Dendritic cell treated with granulocyte-macrophage colony-stimulating factor and Interleukin-4, amounts not matched to agents 40 ng/mL and 50 ng/mL, for 4 days (primary cell): Measurements from ENCODE around the gene DNAJC15.

ENCODE experiments used
- H3K27ac Mint-ChIP-seq: one replicate; pipeline ENCODE4 v1.8.0; 2022; ENCODE audit warnings: mild to moderate bottlenecking, mixed read lengths
- H3K27me3 Mint-ChIP-seq: one replicate; pipeline ENCODE4 v1.8.0; 2022; ENCODE audit warnings: mild to moderate bottlenecking, mixed read lengths
- H3K36me3 Mint-ChIP-seq: one replicate; pipeline ENCODE4 v1.8.0; 2022; ENCODE audit warnings: low read depth, mixed read lengths
- H3K4me1 Mint-ChIP-seq: one replicate; pipeline ENCODE4 v1.8.0; 2022; ENCODE audit warnings: low read depth, mixed read lengths
- H3K4me3 Mint-ChIP-seq: one replicate; pipeline ENCODE4 v1.8.0; 2022; ENCODE audit warnings: mild to moderate bottlenecking, moderate library complexity, mixed read lengths
- H3K9me3 Mint-ChIP-seq: one replicate; pipeline ENCODE4 v1.8.0; 2022; ENCODE audit warnings: mixed read lengths
- intact Hi-C: fragments of 100-400 bp; cut with micrococcal nuclease; formaldehyde crosslinking; loops from one replicate; pipeline ENCODE4 v1.15.0; 2022

Gene DNAJC15

DNA sequence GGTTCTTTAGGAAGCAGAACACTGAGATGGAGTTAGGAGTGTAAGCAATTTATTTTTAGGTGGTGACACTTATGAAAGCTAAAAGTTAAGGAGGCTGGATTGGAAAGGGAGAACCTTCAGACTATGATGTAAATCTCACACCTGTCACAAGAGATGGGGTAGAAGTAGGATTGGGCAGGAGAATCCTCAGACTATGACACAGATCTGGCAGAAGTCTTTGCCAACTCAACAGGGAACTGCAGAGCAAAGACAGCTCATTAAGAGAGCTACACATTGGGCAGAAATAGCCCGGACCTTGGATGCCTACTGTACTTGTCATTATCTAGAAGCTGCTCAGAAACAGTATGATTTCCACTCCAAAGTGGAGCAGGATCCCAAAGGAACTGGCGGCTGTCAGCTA is 134.4 kb downstream of the DNAJC15 start:
- no peaks in the 10 kb centered on the region for H3K27me3 Mint-ChIP-seq
- H3K27ac Mint-ChIP-seq = no peak overlapping the region
- H3K4me1 Mint-ChIP-seq = no peaks in the 10 kb centered on the region
- no peaks in the 10 kb centered on the region for H3K9me3 Mint-ChIP-seq
- intact Hi-C loops = no loop called here
- no peaks in the 10 kb centered on the region for H3K36me3 Mint-ChIP-seq
- no peak overlapping the region for H3K4me3 Mint-ChIP-seq

DNA sequence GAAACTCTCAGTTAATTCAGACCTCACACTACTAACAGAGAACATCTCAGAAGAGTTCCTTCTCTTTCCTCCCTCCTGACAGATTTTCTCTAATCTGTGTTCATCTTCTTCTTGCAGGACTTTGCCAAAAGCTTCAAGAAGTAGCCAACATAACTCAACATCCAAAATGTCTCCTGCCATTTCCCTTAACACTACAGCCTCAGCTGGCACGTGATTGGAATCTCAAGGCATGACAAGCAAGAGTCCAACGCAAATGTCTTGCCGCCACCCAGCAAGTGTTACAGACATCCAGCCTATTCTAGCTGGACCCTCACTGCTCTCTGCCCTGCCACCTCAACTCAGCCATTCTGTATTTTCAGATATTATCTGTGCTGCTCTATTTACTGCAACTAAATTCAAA is 135.1 kb downstream of the DNAJC15 start:
- Mint-ChIP-seq H3K36me3 (no peaks in the 10 kb centered on the region), H3K4me1 (no peaks in the 10 kb centered on the region), H3K4me3 (no peak overlapping the region), H3K27me3 (no peaks in the 10 kb centered on the region), H3K27ac (no peak overlapping the region), H3K9me3 (no peaks in the 10 kb centered on the region)
- intact Hi-C loops = no loop called here

DNA sequence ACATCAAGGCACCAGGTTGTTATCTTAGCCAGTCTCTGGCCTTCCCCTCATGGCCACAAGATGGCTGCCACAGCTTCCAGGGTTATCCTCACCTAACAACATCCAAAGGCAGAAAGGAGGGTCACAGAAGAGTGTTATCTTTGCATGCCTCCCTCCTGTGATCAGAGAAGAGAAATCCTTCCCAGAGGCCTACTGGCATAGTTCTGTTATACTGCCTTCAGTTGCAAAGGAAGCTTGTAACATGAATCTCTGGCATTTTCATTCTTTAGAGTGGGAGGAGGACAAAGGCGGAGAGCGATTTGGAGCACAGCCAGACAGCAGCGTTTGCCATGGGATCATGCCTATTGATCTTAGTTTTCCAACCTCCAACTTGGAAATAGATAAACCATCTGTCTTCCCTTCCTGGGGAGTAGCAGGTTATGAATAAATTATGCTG is 135.7 kb downstream of the DNAJC15 start:
- intact Hi-C loops = no loop called here
- Mint-ChIP-seq H3K27me3 (no peaks in the 10 kb centered on the region), H3K36me3 (no peaks in the 10 kb centered on the region), H3K9me3 (no peaks in the 10 kb centered on the region), H3K27ac (no peak overlapping the region), H3K4me1 (no peaks in the 10 kb centered on the region), H3K4me3 (no peak overlapping the region)
